ENCODE results near the gene IL22RA1. TPM values are rescaled to one million over a fixed set of nuclear protein-coding genes. Genes with fewer than 3 reads are reported as not detected.
A peak's percentile ranks its signal among the peaks of the same experiment; 100 is the strongest.

The IL22RA1 gene
- total and polyA plus RNA-seq, 2 of the 8 experiments (the other 6 are each of a cell fraction or from before 2014, with no cell fraction given) = 0.17 to 0.32 TPM

DNA sequence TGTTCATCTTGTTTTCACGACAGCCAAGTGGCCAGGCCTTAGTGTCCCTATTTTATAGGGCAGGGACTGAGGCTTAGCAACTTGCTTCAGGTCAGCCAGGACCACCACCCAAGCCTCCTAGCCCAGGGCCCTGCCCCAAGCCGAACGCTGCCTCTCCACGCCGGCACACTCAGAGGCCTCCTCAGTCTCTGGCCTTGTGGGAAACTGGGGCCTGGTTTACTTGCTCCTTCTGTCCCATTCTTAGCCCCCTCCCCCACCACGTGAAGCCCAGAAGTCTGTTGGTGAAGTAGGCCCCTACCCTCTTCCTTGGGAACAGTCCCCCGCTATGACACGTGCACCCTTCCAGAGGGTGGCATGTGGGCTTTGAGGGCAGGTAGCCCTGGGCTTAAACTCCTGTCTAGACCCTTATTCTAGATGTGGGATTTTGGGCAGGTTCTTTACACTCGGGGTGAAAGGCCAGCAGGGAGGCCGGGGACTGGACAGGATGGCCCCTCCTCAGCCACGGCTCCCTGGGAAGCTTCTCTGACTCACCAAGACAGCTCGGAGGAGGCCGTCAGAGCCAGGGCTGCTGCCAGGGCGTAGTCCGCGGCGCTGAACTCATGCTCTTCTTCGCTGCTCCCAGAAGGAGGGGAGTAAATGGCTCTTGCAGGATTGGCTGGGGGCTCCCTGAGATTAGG, 35.3 kb downstream of the IL22RA1 start:
- no peak overlapping the region for H3K4me3 ChIP-seq (ENCODE audit: extremely low read depth in 1 of 4, insufficient read depth in 2 of 4, low read depth in 3 of 4, low read length in 4 of 4)

More for the DNA sequence above, 35.3 kb downstream of the IL22RA1 start:
- Histone ChIP-seq H2AFZ (ENCODE audit: low read length) (peak overlapping the region; percentile 31; the same call in 1 of the 2 replicates), H3K27me3 (replicated peaks in 1 of 4; ENCODE audit: control insufficient read depth in 3 of 4, extremely low read depth in 1 of 4, insufficient read depth in 3 of 4, low read length in 3 of 4) (no peaks in the 10 kb centered on the region), H3K14ac (ENCODE audit: insufficient read length) (no peak overlapping the region), H3K18ac (ENCODE audit: extremely low read depth, low read length) (peak overlapping the region; percentile 48), H2BK5ac (ENCODE audit: low read depth, low read length) (peak overlapping the region; percentile 16; the same call in 1 of the 2 replicates), H3K79me1 (ENCODE audit: low read depth, low read length) (no peaks in the 10 kb centered on the region), H3K23me2 (ENCODE audit: low read depth, low read length) (no peaks in the 10 kb centered on the region; the same call in 1 of the 2 replicates), H3K36me3 (ENCODE audit: control insufficient read depth in 2 of 4, insufficient read depth in 4 of 4, low read length in 3 of 4) (no peaks in the 10 kb centered on the region), H4K5ac (ENCODE audit: insufficient read length, low read depth, low read length) (no peak overlapping the region), H2BK120ac (replicated peaks; ENCODE audit: low read depth, low read length) (no peak overlapping the region), H2BK15ac (ENCODE audit: low read length) (no peak overlapping the region), H3K4ac (replicated peaks; ENCODE audit: insufficient read length, low read depth, low read length) (no peak overlapping the region), H2BK20ac (ENCODE audit: low read length) (no peak overlapping the region), H2AK5ac (ENCODE audit: low read depth, low read length) (no peak overlapping the region), H4K91ac (replicated peaks; ENCODE audit: insufficient read length, low read length) (no peak overlapping the region), H3K9me3 (ENCODE audit: insufficient read depth in 2 of 2, low read depth in 1 of 2, low read length in 1 of 2) (no peaks in the 10 kb centered on the region), H3K56ac (replicated peaks; ENCODE audit: insufficient read length, low read depth, low read length) (no peak overlapping the region), H3K27ac (ENCODE audit: low read depth, low read length) (no peak overlapping the region), H3K79me2 (ENCODE audit: control insufficient read depth in 1 of 2, insufficient read depth in 2 of 2, low read length in 2 of 2) (no peaks in the 10 kb centered on the region), H2BK12ac (ENCODE audit: low read depth, low read length) (peak overlapping the region; percentile 39; the same call in 1 of the 2 replicates), H3K4me2 (ENCODE audit: insufficient read depth in 1 of 2, low read depth in 2 of 2, low read length in 2 of 2) (no peak overlapping the region), H3K9ac (replicated peaks in 1 of 4; ENCODE audit: extremely low read depth in 1 of 4, low read depth in 3 of 4, low read length in 3 of 4) (no peak overlapping the region), H3K23ac (ENCODE audit: insufficient read length) (no peak overlapping the region), H4K8ac (ENCODE audit: extremely low read depth, insufficient read depth, low read length) (no peak overlapping the region), H4K20me1 (replicated peaks in 1 of 2; ENCODE audit: control insufficient read depth in 1 of 2, insufficient read depth in 2 of 2, low read length in 2 of 2) (no peaks in the 10 kb centered on the region), H3K4me1 (replicated peaks in 1 of 4; ENCODE audit: control insufficient read depth in 3 of 4, insufficient read depth in 4 of 4, low read length in 3 of 4) (peaks cover 0 to 8% (median 4%) of the 10 kb centered on the region in 4 experiments; a peak in 4 of 7 replicates)
- TF ChIP-seq EZH2 (IDR thresholded peaks at IDR 0.05; ENCODE audit: low read depth, low read length, severe bottlenecking) (no peak), TAF1 (IDR thresholded peaks at IDR 0.05; ENCODE audit: low read depth, low read length) (no peak), SRF (IDR thresholded peaks at IDR 0.05; ENCODE audit: low read depth, low read length) (no peak), CHD2 (IDR thresholded peaks at IDR 0.05; ENCODE audit: low read length) (no peak), POLR2AphosphoS5 (IDR thresholded peaks at IDR 0.05; ENCODE audit: low read depth, low read length) (no peak), ASH2L (IDR thresholded peaks at IDR 0.05; ENCODE audit: low read length) (no peak), EGR1 (IDR thresholded peaks at IDR 0.05; ENCODE audit: borderline replicate concordance, low read depth, low read length) (no peak)
- POLR2A ChIA-PET (ENCODE audit: partially characterized antibody) = no interaction called here
- CTCF ChIA-PET (ENCODE audit: partially characterized antibody) = no interaction called here
- no peak for FAIRE-seq
- WGBS, 2 experiments (ENCODE audit: extremely low coverage in 1 of 2, insufficient coverage in 1 of 2, insufficient read length in 1 of 2, insufficient replicate concordance in 2 of 2, low coverage in 1 of 2, low lambda C conversion rate in 2 of 2, missing lambda C conversion rate in 1 of 2) = 89% methylated on average over 18 of the region's 18 CpGs; no CpG with 5 or more reads in 1 of the 2 experiments
- no peak for DNase-seq (ENCODE audit: low read depth in 1 of 2, low spot score in 2 of 2)
